H1 (cell line): ENCODE data around the gene TINAGL1. TPM values are rescaled to one million over a fixed set of nuclear protein-coding genes. Genes with fewer than 3 reads are reported as not detected.

Source experiments
- CTCF ChIA-PET: fragments of 300-600 bp; sonication (Branson Sonifier 250); formaldehyde crosslinking; loops from one replicate; lab custom pipeline; 2021; ENCODE audit not compliant: partially characterized antibody; lab: Charles Lee
- POLR2A ChIA-PET: fragments of 300-600 bp; sonication (Branson Sonifier 250); formaldehyde crosslinking; loops from one replicate; lab custom pipeline; 2021; ENCODE audit warnings: inconsistent platforms; ENCODE audit not compliant: partially characterized antibody; lab: Charles Lee
- DNase-seq, 2 experiments: peaks; one replicate each; pipeline versions ENCODE4 v3.0.0 to v3.0.0-alpha.2; 2010 to 2022; ENCODE audit warnings: low spot score in 2 of 2, low read depth in 1 of 2, mixed read lengths in 1 of 2
- FAIRE-seq: peaks from 2 replicates; lab custom pipeline; 2011; peaks lifted over from hg19 to GRCh38; lab: Jason Lieb, UNC
- H2AFZ ChIP-seq: 2 replicates; pipeline ENCODE4 v1.8.1; 2012; ENCODE audit warnings: low read length, inconsistent platforms
- H2AK5ac ChIP-seq: 2 replicates; pipeline ENCODE4 v1.6.1; 2013; ENCODE audit warnings: low read depth, low read length
- H2BK120ac ChIP-seq: replicated peaks from 2 replicates; pipeline ENCODE3; 2013; ENCODE audit warnings: low read depth, low read length, inconsistent platforms
- H2BK12ac ChIP-seq: 2 replicates; pipeline ENCODE4 v1.6.1; 2013; ENCODE audit warnings: low read depth, low read length
- H2BK15ac ChIP-seq: 2 replicates; pipeline ENCODE4 v1.6.1; 2013; ENCODE audit warnings: low read length
- H2BK20ac ChIP-seq: 2 replicates; pipeline ENCODE4 v1.6.1; 2013; ENCODE audit warnings: low read length
- H2BK5ac ChIP-seq: 2 replicates; pipeline ENCODE4 v1.6.1; 2013; ENCODE audit warnings: low read depth, low read length
- H3K14ac ChIP-seq: 2 replicates; pipeline ENCODE4 v1.6.1; 2013; ENCODE audit warnings: inconsistent platforms; ENCODE audit not compliant: insufficient read length
- H3K18ac ChIP-seq: 2 replicates; pipeline ENCODE4 v1.6.1; 2013; ENCODE audit warnings: low read length; ENCODE audit errors: extremely low read depth
- H3K23ac ChIP-seq: 2 replicates; pipeline ENCODE4 v1.6.1; 2013; ENCODE audit warnings: inconsistent platforms; ENCODE audit not compliant: insufficient read length
- H3K23me2 ChIP-seq: 2 replicates; pipeline ENCODE4 v1.6.1; 2013; ENCODE audit warnings: low read depth, low read length
- H3K27ac ChIP-seq: 2 replicates; pipeline ENCODE4 v1.6.1; 2011; ENCODE audit warnings: low read depth, low read length, inconsistent platforms
- H3K27me3 ChIP-seq, 4 experiments: replicated peaks in 1 of 4; 1 replicate in 1 of 4; 2 replicates in 3 of 4; pipeline versions ENCODE4 v1.6.1 to v1.8.1; 2011 to 2013; ENCODE audit warnings: low read length in 3 of 4, mild to moderate bottlenecking in 3 of 4, inconsistent platforms in 2 of 4, mixed read lengths in 2 of 4, moderate library complexity in 1 of 4; ENCODE audit not compliant: control insufficient read depth in 3 of 4, insufficient read depth in 3 of 4; ENCODE audit errors: extremely low read depth in 1 of 4
- H3K36me3 ChIP-seq, 4 experiments: 2 replicates each; pipeline versions ENCODE4 v1.6.1 to v1.8.1; 2011 to 2013; ENCODE audit warnings: mild to moderate bottlenecking in 4 of 4, low read length in 3 of 4, moderate library complexity in 2 of 4, control low read depth in 1 of 4, inconsistent platforms in 1 of 4; ENCODE audit not compliant: insufficient read depth in 4 of 4, control insufficient read depth in 2 of 4
- H3K4ac ChIP-seq: replicated peaks from 2 replicates; pipeline ENCODE3; 2013; ENCODE audit warnings: low read length, low read depth, mixed read lengths, inconsistent platforms; ENCODE audit not compliant: insufficient read length
- H3K4me1 ChIP-seq, 4 experiments: replicated peaks in 1 of 4; 1 replicate in 1 of 4; 2 replicates in 3 of 4; pipeline versions ENCODE4 v1.6.1 to v1.8.1; 2011 to 2013; ENCODE audit warnings: low read length in 3 of 4, inconsistent platforms in 2 of 4, mixed read lengths in 1 of 4; ENCODE audit not compliant: insufficient read depth in 4 of 4, control insufficient read depth in 3 of 4
- H3K4me2 ChIP-seq, 2 experiments: 2 replicates each; pipeline versions ENCODE4 v1.6.1 to v1.8.1; 2011 to 2013; ENCODE audit warnings: low read depth in 2 of 2, low read length in 2 of 2, control low read depth in 1 of 2, inconsistent platforms in 1 of 2, mild to moderate bottlenecking in 1 of 2; ENCODE audit not compliant: insufficient read depth in 1 of 2
- H3K4me3 ChIP-seq, 4 experiments: fragments of 200-600, 300-600 bp in 1 of 4; sonication (generic), shearing (Covaris generic), sonication (Bioruptor Twin) in 1 of 4; 2 replicates each; pipeline versions ENCODE4 v1.5.1 to v1.8.1; 2011 to 2016; ENCODE audit warnings: low read length in 4 of 4, low read depth in 3 of 4, control low read depth in 2 of 4, inconsistent platforms in 2 of 4, mild to moderate bottlenecking in 2 of 4, mixed read lengths in 1 of 4, moderate library complexity in 1 of 4; ENCODE audit not compliant: insufficient read depth in 2 of 4; ENCODE audit errors: extremely low read depth in 1 of 4
- H3K56ac ChIP-seq: replicated peaks from 2 replicates; pipeline ENCODE3; 2013; ENCODE audit warnings: low read depth, mild to moderate bottlenecking, mixed read lengths, low read length, inconsistent platforms; ENCODE audit not compliant: insufficient read length
- H3K79me1 ChIP-seq: 2 replicates; pipeline ENCODE4 v1.6.1; 2013; ENCODE audit warnings: low read depth, low read length, control low read depth
- H3K79me2 ChIP-seq, 2 experiments: 2 replicates each; pipeline versions ENCODE4 v1.6.1 to v1.8.1; 2012 to 2013; ENCODE audit warnings: low read length in 2 of 2, mild to moderate bottlenecking in 2 of 2, inconsistent platforms in 1 of 2; ENCODE audit not compliant: insufficient read depth in 2 of 2, control insufficient read depth in 1 of 2
- H3K9ac ChIP-seq, 4 experiments: replicated peaks in 1 of 4; 1 replicate in 1 of 4; 2 replicates in 3 of 4; pipeline versions ENCODE4 v1.6.1 to v1.8.1; 2011 to 2013; ENCODE audit warnings: low read depth in 3 of 4, low read length in 3 of 4, control low read depth in 2 of 4, mild to moderate bottlenecking in 2 of 4, moderate library complexity in 2 of 4, inconsistent platforms in 1 of 4; ENCODE audit errors: extremely low read depth in 1 of 4
- H3K9me3 ChIP-seq, 2 experiments: 2 replicates each; pipeline versions ENCODE4 v1.6.1 to v1.8.1; 2012 to 2013; ENCODE audit warnings: mild to moderate bottlenecking in 2 of 2, moderate library complexity in 2 of 2, control low read depth in 1 of 2, inconsistent platforms in 1 of 2, low read depth in 1 of 2, low read length in 1 of 2, mixed read lengths in 1 of 2; ENCODE audit not compliant: insufficient read depth in 2 of 2
- H4K20me1 ChIP-seq, 2 experiments: replicated peaks in 1 of 2; 2 replicates each; pipeline versions ENCODE3 to v1.8.1; 2011 to 2013; ENCODE audit warnings: inconsistent platforms in 2 of 2, low read length in 2 of 2, mild to moderate bottlenecking in 1 of 2; ENCODE audit not compliant: insufficient read depth in 2 of 2, control insufficient read depth in 1 of 2
- H4K5ac ChIP-seq: 2 replicates; pipeline ENCODE4 v1.6.1; 2013; ENCODE audit warnings: low read length, low read depth, mixed read lengths, inconsistent platforms; ENCODE audit not compliant: insufficient read length
- H4K8ac ChIP-seq: 2 replicates; pipeline ENCODE4 v1.8.0; 2013; ENCODE audit warnings: mild to moderate bottlenecking, moderate library complexity, low read length, inconsistent platforms; ENCODE audit not compliant: insufficient read depth; ENCODE audit errors: extremely low read depth
- H4K91ac ChIP-seq: replicated peaks from 2 replicates; pipeline ENCODE3; 2013; ENCODE audit warnings: low read length, mixed read lengths, inconsistent platforms; ENCODE audit not compliant: insufficient read length
- ASH2L ChIP-seq: fragments of 200-600, 300-600 bp; sonication (generic); IDR thresholded peaks from one replicate; pipeline ENCODE4 v1.7.1; 2017; ENCODE audit warnings: low read length
- CEBPB ChIP-seq: IDR thresholded peaks from 2 replicates; pipeline ENCODE4 v1.6.1; 2012; ENCODE audit warnings: low read depth, low read length
- FOSL1 ChIP-seq: IDR thresholded peaks from 2 replicates; pipeline ENCODE4 v1.6.1; 2011; ENCODE audit warnings: mild to moderate bottlenecking, low read depth, low read length, moderate library complexity; ENCODE audit not compliant: insufficient read depth
- POLR2AphosphoS5 ChIP-seq: IDR thresholded peaks from 2 replicates; pipeline ENCODE4 v1.6.1; 2011; ENCODE audit warnings: low read depth, low read length
- polyA plus RNA-seq, 7 experiments: library from polyadenylated mRNA; depleted of rRNA in 3 of 7; stranded (reverse) in 5 of 7; unstranded in 2 of 7; fragments of >200 nt in 5 of 7; fragments of 200-250 nt in 2 of 7; gene quantifications; 1 replicate in 5 of 7; 2 replicates in 1 of 7; 4 replicates in 1 of 7; pipeline versions ENCODE4 v1.2.1 to v1.2.3, GENCODE V29; 2011 to 2013; ENCODE audit warnings: missing spikeins in 2 of 7, mixed read lengths in 2 of 7
- total RNA-seq: library from RNA; stranded (reverse); fragmentation: NEBNext Ultra II Directional; extraction: Animal tissue kit (Norgen Biotek cat#: 25700); gene quantifications from 2 replicates; pipeline ENCODE4 v1.2.1, GENCODE V29; 2021

TINAGL1 gene
- total and polyA plus RNA-seq, 2 of the 8 experiments (the other 6 are each of a cell fraction or from before 2014, with no cell fraction given): 11.2 to 21.7 TPM

GRCh38 chr1:31559715-31560114 lies 16.6 kb upstream of the TINAGL1 start:
- no peak overlapping the region for H3K4me3 ChIP-seq
- no peak overlapping the region for H3K4me2 ChIP-seq
- ChIA-PET CTCF (interaction anchor here (0.6 to 2.7 kb wide), 3 partner anchors 10 to 34 kb away, joined by 3 to 13 read pairs (median 3); no protein-coding TSS in a partner anchor), POLR2A (interaction anchor here (1.1 kb wide), 1 partner anchor 11 kb away, joined by 4 read pairs; no protein-coding TSS in a partner anchor)
- no peak overlapping the region for H3K14ac ChIP-seq
- no peaks in the 10 kb centered on the region for H3K79me1 ChIP-seq
- H3K4ac ChIP-seq: no peak overlapping the region
- H3K9me3 ChIP-seq: no peaks in the 10 kb centered on the region
- no peak overlapping the region for H4K91ac ChIP-seq
- no peak overlapping the region for H2BK5ac ChIP-seq
- no peak overlapping the region for H3K9ac ChIP-seq
- H4K8ac ChIP-seq: no peak overlapping the region
- H4K5ac ChIP-seq: no peak overlapping the region
- H3K23ac ChIP-seq: no peak overlapping the region
- no peak overlapping the region for H3K18ac ChIP-seq
- FAIRE-seq (no peak), DNase-seq (no peak)
- H2BK120ac ChIP-seq: no peak overlapping the region
- no peak overlapping the region for H3K27ac ChIP-seq
- H3K56ac ChIP-seq: no peak overlapping the region
- no peaks in the 10 kb centered on the region for H3K79me2 ChIP-seq
- H4K20me1 ChIP-seq: no peaks in the 10 kb centered on the region
- no peak overlapping the region for H2AFZ ChIP-seq
- H3K23me2 ChIP-seq: no peaks in the 10 kb centered on the region
- peaks cover 0 to 9% (median 6%) of the 10 kb centered on the region in 4 experiments; a peak in 5 of 7 replicates for H3K4me1 ChIP-seq
- TF ChIP-seq CEBPB (no peak), ASH2L (no peak), POLR2AphosphoS5 (no peak), FOSL1 (no peak)
- no peaks in the 10 kb centered on the region for H3K27me3 ChIP-seq
- H2BK15ac ChIP-seq: no peak overlapping the region
- no peaks in the 10 kb centered on the region for H3K36me3 ChIP-seq
- no peak overlapping the region for H2BK20ac ChIP-seq
- no peak overlapping the region for H2BK12ac ChIP-seq
- no peak overlapping the region for H2AK5ac ChIP-seq
